Fibroblast of lung (primary cell): Measurements from ENCODE around the gene PCDHA1.

Experiments used
- CTCF ChIP-seq, 2 donors: IDR thresholded peaks in 1 of 2; conservative IDR thresholded peaks in 1 of 2; 1 replicate in 1 of 2; 2 replicates in 1 of 2; pipeline ENCODE4 v1.5.1; 2011 to 2012; ENCODE audit warnings: low read length in 2 of 2, control low read depth in 1 of 2, inconsistent platforms in 1 of 2, low read depth in 1 of 2, mild to moderate bottlenecking in 1 of 2
- EZH2 ChIP-seq: IDR thresholded peaks from 2 replicates; pipeline ENCODE4 v1.5.1; 2012; ENCODE audit warnings: low read length, control low read depth, mild to moderate bottlenecking; ENCODE audit errors: missing control alignments

DNA sequence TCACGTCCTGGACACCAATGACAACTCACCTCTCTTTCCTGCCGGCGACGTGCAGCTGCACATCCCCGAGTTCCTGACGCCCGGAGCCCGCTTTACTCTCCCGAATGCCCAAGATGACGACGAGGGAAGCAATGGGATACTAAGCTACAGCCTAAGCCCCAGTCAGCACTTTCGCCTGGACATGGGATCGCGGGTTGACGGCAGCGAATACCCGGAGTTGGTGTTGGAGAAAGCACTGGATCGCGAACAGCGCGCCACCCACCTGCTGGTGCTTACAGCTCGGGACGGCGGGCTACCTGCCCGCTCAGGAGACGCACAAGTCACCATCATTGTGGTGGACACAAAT lies 141.3 kb downstream of the PCDHA1 start:
- TF ChIP-seq CTCF (conservative IDR thresholded peaks at IDR 0.05 in 1 of 2, IDR thresholded peaks at IDR 0.05 in 1 of 2; ENCODE audit: low read depth in 1 of 2, low read length in 2 of 2) = no peak
- no peak for TF ChIP-seq EZH2
